GM21825 (cell line): ENCODE data around the gene RPL18.

ENCODE experiments used
- ATAC-seq: cut with Tn5 transposase; IDR thresholded peaks from one replicate; pipeline ENCODE4 v1.9.1; 2021; ENCODE audit warnings: mild to moderate bottlenecking, moderate library complexity; ENCODE audit not compliant: unreplicated experiment

Gene RPL18

GRCh38 chr19:48614436-48615230 lies 4.3 kb downstream of the RPL18 start, which contains the start of gene FAM83E:
TSS of gene FAM83E (minus strand) at chr19:48615076. CDS start at chr19:48613372, 1,704 bp downstream.
- no peak for ATAC-seq

GRCh38 chr19:48613852-48614435 lies 5.0 kb downstream of the RPL18 start:
- ATAC-seq = no peak

GRCh38 chr19:48613024-48613851 lies 5.7 kb downstream of the RPL18 start:
- ATAC-seq = no peak

GRCh38 chr19:48611872-48612271 lies 7.1 kb downstream of the RPL18 start:
- no peak for ATAC-seq

- ATAC-seq = no peak
Observed at GRCh38 chr19:48609571-48610108, 9.3 kb downstream of the RPL18 start.

GRCh38 chr19:48608798-48609263 lies 10.1 kb downstream of the RPL18 start:
- no peak for ATAC-seq

- ATAC-seq = no peak
Observed at GRCh38 chr19:48607359-48607755, 11.6 kb downstream of the RPL18 start.

- ATAC-seq = no peak
Observed at GRCh38 chr19:48606463-48607358, 12.3 kb downstream of the RPL18 start, which contains the start of gene SPACA4. TSS of gene SPACA4 (plus strand) at chr19:48606742. CDS start at chr19:48606979, 237 bp downstream.

GRCh38 chr19:48603850-48604249 lies 15.1 kb downstream of the RPL18 start:
- no peak for ATAC-seq

GRCh38 chr19:48603449-48603848 lies 15.5 kb downstream of the RPL18 start:
- ATAC-seq = no peak

- ATAC-seq = no peak
Observed at GRCh38 chr19:48603001-48603400, 16.0 kb downstream of the RPL18 start.

GRCh38 chr19:48600679-48601417 lies 18.1 kb downstream of the RPL18 start:
- no peak for ATAC-seq

GRCh38 chr19:48598996-48599700 lies 19.8 kb downstream of the RPL18 start:
- no peak for ATAC-seq

GRCh38 chr19:48596679-48597465 lies 22.1 kb downstream of the RPL18 start:
- no peak for ATAC-seq

GRCh38 chr19:48596237-48596636 lies 22.7 kb downstream of the RPL18 start:
- no peak for ATAC-seq

- ATAC-seq = no peak
Observed at GRCh38 chr19:48595833-48596232, 23.1 kb downstream of the RPL18 start.

GRCh38 chr19:48595171-48595570 lies 23.8 kb downstream of the RPL18 start:
- ATAC-seq = no peak

- no peak for ATAC-seq
Observed at GRCh38 chr19:48591021-48591420, 28.0 kb downstream of the RPL18 start.
